Measurements from ENCODE around the gene EP400. TPM values are rescaled to one million over a fixed set of nuclear protein-coding genes. Genes with fewer than 3 reads are reported as not detected.

Gene EP400
- total and polyA plus RNA-seq, 2 of the 13 experiments (the other 11 are each of a cell fraction or from before 2014, with no cell fraction given), result 4.9 to 5.0 TPM

GRCh38 chr12:132127041-132127440, 177.3 kb downstream of the EP400 start (continued):
- no peak for TF ChIP-seq ISL2 (CRISPR knock-in tag; IDR thresholded peaks at IDR 0.05)
- no peak for TF ChIP-seq ZNF773 (CRISPR knock-in tag; IDR thresholded peaks at IDR 0.05; ENCODE audit: borderline replicate concordance)

DNA sequence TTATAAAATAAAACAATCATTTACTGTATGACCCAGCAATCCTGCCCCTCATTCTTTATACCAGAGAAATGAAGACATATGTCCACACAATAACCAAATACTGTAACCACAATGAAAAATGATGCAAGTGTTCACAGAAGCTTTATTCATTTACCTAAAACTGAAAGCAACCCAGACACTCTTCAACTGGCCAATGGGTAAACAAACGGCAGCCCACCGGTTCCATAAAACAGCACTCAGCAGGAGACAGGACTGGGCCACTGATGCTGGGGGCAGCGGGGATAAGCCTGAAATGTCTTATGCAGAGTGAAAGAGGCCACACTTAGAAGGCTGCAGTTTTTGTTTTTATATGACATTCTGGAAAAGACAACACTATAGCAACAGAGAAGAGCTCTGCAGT, 179.3 kb downstream of the EP400 start:
- Histone ChIP-seq H3K4me3 (replicated peaks in 1 of 3; ENCODE audit: insufficient read depth in 1 of 3, low read depth in 2 of 3, low read length in 3 of 3) (no peak overlapping the region), H3K4me2 (ENCODE audit: low read depth, low read length) (no peak overlapping the region), H3K9ac (ENCODE audit: insufficient read depth, low read depth, low read length) (no peak overlapping the region), H3K27me3 (ENCODE audit: control insufficient read depth in 1 of 2, insufficient read depth in 2 of 2, low read length in 2 of 2) (no peaks in the 10 kb centered on the region), H3K36me3 (replicated peaks in 1 of 2; ENCODE audit: control insufficient read depth in 1 of 2, insufficient read depth in 2 of 2, low read length in 2 of 2) (peaks cover 17 to 40% of the 10 kb centered on the region in 2 experiments; a peak in 4 of 5 replicates), H3K27ac (ENCODE audit: extremely low read length, insufficient read depth, low read length) (no peak overlapping the region), H2AFZ (ENCODE audit: low read length) (no peak overlapping the region), H3K79me2 (ENCODE audit: insufficient read depth, low read length) (no peaks in the 10 kb centered on the region), H3K4me1 (ENCODE audit: insufficient read depth, low read length) (no peaks in the 10 kb centered on the region), H4K20me1 (ENCODE audit: insufficient read depth, low read length) (no peaks in the 10 kb centered on the region), H3K9me3 (ENCODE audit: low read length) (no peaks in the 10 kb centered on the region)
- ChIA-PET POLR2A (no interaction called here), CTCF (ENCODE audit: low intra/inter-chr PET ratio, low total read pairs) (no interaction called here)
- BruUV-seq (replicated peaks), result no TSS peak
- FAIRE-seq (no peak), ATAC-seq (no peak), DNase-seq (ENCODE audit: low spot score) (no peak)
- intact Hi-C loops (cut with micrococcal nuclease; ENCODE audit: unreplicated experiment) (no loop called here), in situ Hi-C loops (cut with HindIII; ENCODE audit: extremely low pct_ligation_motif_present, low pct_unique_long_range_greater_than_20kb) (no loop called here)
- WGBS (ENCODE audit: low lambda C conversion rate), result 94% methylated on average over 3 of the region's 3 CpGs
- TF ChIP-seq FOSL2 (CRISPR knock-in tag; IDR thresholded peaks at IDR 0.05) (no peak), MAZ (IDR thresholded peaks at IDR 0.05; ENCODE audit: borderline replicate concordance, low read depth, low read length) (no peak), MAZ (CRISPR knock-in tag; IDR thresholded peaks at IDR 0.05; ENCODE audit: low read depth) (no peak), ARNTL (CRISPR knock-in tag; IDR thresholded peaks at IDR 0.05) (no peak), TBL1XR1 (IDR thresholded peaks at IDR 0.05; ENCODE audit: borderline replicate concordance, low read length, partially characterized antibody) (no peak), ZNF878 (CRISPR knock-in tag; IDR thresholded peaks at IDR 0.05) (no peak), ZMYM4 (CRISPR knock-in tag; IDR thresholded peaks at IDR 0.05) (no peak), MXI1 (IDR thresholded peaks at IDR 0.05; ENCODE audit: borderline replicate concordance, low read depth, low read length) (no peak), ZNF510 (CRISPR knock-in tag; IDR thresholded peaks at IDR 0.05; ENCODE audit: low read depth) (no peak), KAT8 (CRISPR knock-in tag; IDR thresholded peaks at IDR 0.05) (no peak), ZNF354B (CRISPR knock-in tag; IDR thresholded peaks at IDR 0.05) (no peak), TAF15 (IDR thresholded peaks at IDR 0.05; ENCODE audit: low read depth, low read length, poor library complexity, severe bottlenecking) (no peak), SALL2 (CRISPR knock-in tag; IDR thresholded peaks at IDR 0.05) (no peak), SIX1 (CRISPR knock-in tag; IDR thresholded peaks at IDR 0.05; ENCODE audit: borderline replicate concordance) (no peak), IKZF4 (CRISPR knock-in tag; IDR thresholded peaks at IDR 0.05; ENCODE audit: borderline replicate concordance, low read depth, not compliant biosample characterization) (no peak)
- TF ChIP-seq, protein P1, sequence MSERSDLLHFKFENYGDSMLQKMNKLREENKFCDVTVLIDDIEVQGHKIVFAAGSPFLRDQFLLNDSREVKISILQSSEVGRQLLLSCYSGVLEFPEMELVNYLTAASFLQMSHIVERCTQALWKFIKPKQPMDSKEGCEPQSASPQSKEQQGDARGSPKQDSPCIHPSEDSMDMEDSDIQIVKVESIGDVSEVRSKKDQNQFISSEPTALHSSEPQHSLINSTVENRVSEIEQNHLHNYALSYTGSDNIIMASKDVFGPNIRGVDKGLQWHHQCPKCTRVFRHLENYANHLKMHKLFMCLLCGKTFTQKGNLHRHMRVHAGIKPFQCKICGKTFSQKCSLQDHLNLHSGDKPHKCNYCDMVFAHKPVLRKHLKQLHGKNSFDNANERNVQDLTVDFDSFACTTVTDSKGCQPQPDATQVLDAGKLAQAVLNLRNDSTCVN (CRISPR knock-in tag; IDR thresholded peaks at IDR 0.05; ENCODE audit: borderline replicate concordance), result no peak
